GM23338 (cell line): ENCODE measurements around the gene ATF7. TPM values are rescaled to one million over a fixed set of nuclear protein-coding genes. Genes with fewer than 3 reads are reported as not detected.

ENCODE experiments used
- ATAC-seq: fragments of 200-7000 bp; cut with Tn5 transposase; 3 replicates; pipeline ENCODE4 v1.9.1; 2020
- DNase-seq: peaks from one replicate; pipeline ENCODE4 v3.0.0-alpha.2; 2015; ENCODE audit warnings: low spot score
- H2AFZ ChIP-seq: fragments of 200-600 bp; sonication (generic); 2 replicates; pipeline ENCODE4 v1.8.0; 2016; ENCODE audit warnings: antibody characterized with exemption, mild to moderate bottlenecking, moderate library complexity
- H3F3A ChIP-seq: fragments of 200-600 bp; sonication (generic); replicated peaks from 2 replicates; pipeline ENCODE4 v1.8.0; 2017; ENCODE audit warnings: antibody characterized with exemption, mixed run types, low read depth
- H3K27ac ChIP-seq: fragments of 200-600 bp; sonication (generic); 2 replicates; pipeline ENCODE4 v1.6.1; 2016; ENCODE audit warnings: low read depth
- H3K27me3 ChIP-seq: fragments of 200-600 bp; sonication (generic); 2 replicates; pipeline ENCODE4 v1.8.0; 2016; ENCODE audit warnings: mild to moderate bottlenecking, mixed run types, moderate library complexity; ENCODE audit not compliant: insufficient read depth
- H3K36me3 ChIP-seq: fragments of 200-600 bp; sonication (generic); 2 replicates; pipeline ENCODE4 v1.8.0; 2016; ENCODE audit warnings: mild to moderate bottlenecking; ENCODE audit not compliant: insufficient read depth
- H3K4me1 ChIP-seq: fragments of 200-600 bp; sonication (generic); 2 replicates; pipeline ENCODE4 v1.8.0; 2016; ENCODE audit warnings: mild to moderate bottlenecking, moderate library complexity; ENCODE audit not compliant: insufficient read depth
- H3K4me2 ChIP-seq: fragments of 200-600 bp; sonication (generic); 2 replicates; pipeline ENCODE4 v1.7.1; 2017; ENCODE audit warnings: mixed run types
- H3K4me3 ChIP-seq: fragments of 200-600 bp; sonication (generic); 2 replicates; pipeline ENCODE4 v1.6.1; 2016; ENCODE audit warnings: mixed run types
- H3K79me2 ChIP-seq: fragments of 200-600 bp; sonication (generic); replicated peaks from 2 replicates; pipeline ENCODE4 v1.8.0; 2017; ENCODE audit warnings: mild to moderate bottlenecking; ENCODE audit not compliant: insufficient read depth
- H3K9me2 ChIP-seq: fragments of 200-600 bp; sonication (generic); 2 replicates; pipeline ENCODE4 v1.8.0; 2017; ENCODE audit not compliant: insufficient read depth
- H4K20me1 ChIP-seq: fragments of 200-600 bp; sonication (generic); replicated peaks from 2 replicates; pipeline ENCODE4 v1.8.0; 2017; ENCODE audit warnings: mild to moderate bottlenecking; ENCODE audit not compliant: insufficient read depth
- H3K27ac Mint-ChIP-seq: 2 replicates; pipeline ENCODE4 v1.8.0; 2020; ENCODE audit warnings: inconsistent platforms, mild to moderate bottlenecking, moderate library complexity, mixed read lengths
- H3K27me3 Mint-ChIP-seq: 3 replicates; pipeline ENCODE4 v1.8.0; 2022; ENCODE audit warnings: low read depth, mild to moderate bottlenecking, moderate library complexity, mixed read lengths, inconsistent platforms; ENCODE audit not compliant: insufficient read depth, poor library complexity
- H3K36me3 Mint-ChIP-seq: 3 replicates; pipeline ENCODE4 v1.8.0; 2021; ENCODE audit warnings: low read depth, mild to moderate bottlenecking, inconsistent platforms, moderate library complexity, mixed read lengths
- H3K4me1 Mint-ChIP-seq: 3 replicates; pipeline ENCODE4 v1.8.0; 2020; ENCODE audit warnings: mild to moderate bottlenecking, inconsistent platforms, mixed read lengths
- H3K4me3 Mint-ChIP-seq: 3 replicates; pipeline ENCODE4 v1.8.0; 2021; ENCODE audit warnings: moderate library complexity, mild to moderate bottlenecking, inconsistent platforms, mixed read lengths
- H3K9me3 Mint-ChIP-seq: 3 replicates; pipeline ENCODE4 v1.8.0; 2020; ENCODE audit warnings: moderate library complexity, mild to moderate bottlenecking, inconsistent platforms, mixed read lengths
- ETS1 ChIP-seq: IDR thresholded peaks from 2 replicates; pipeline ENCODE4 v1.6.1; 2016; ENCODE audit warnings: antibody characterized with exemption
- EZH2 ChIP-seq: fragments of 200-600 bp; sonication (generic); IDR thresholded peaks from one replicate; pipeline ENCODE4 v1.8.0; 2017; ENCODE audit warnings: antibody characterized with exemption, mild to moderate bottlenecking, low read depth; ENCODE audit not compliant: unreplicated experiment
- EZH2phosphoT487 ChIP-seq: fragments of 200-600 bp; sonication (generic); IDR thresholded peaks from one replicate; pipeline ENCODE4 v1.8.1; 2018; ENCODE audit warnings: antibody characterized with exemption; ENCODE audit not compliant: unreplicated experiment
- ZNF114 ChIP-seq: fragments of 250-450 bp; sonication (Bioruptor Pico); IDR thresholded peaks from 2 replicates; pipeline ENCODE4 v1.5.0; 2020; ENCODE audit warnings: mild to moderate bottlenecking, moderate library complexity
- polyA plus RNA-seq: library from polyadenylated mRNA; unstranded; fragments of >200 nt; fragmentation: Nextera tagmentation; extraction: Ambion mirVana; gene quantifications from 2 replicates; pipeline ENCODE4 v1.2.1, GENCODE V29; 2016
- total RNA-seq: library from RNA; depleted of rRNA; stranded (reverse); fragments of >200 nt; shearing (Covaris generic); gene quantifications from 2 replicates; pipeline ENCODE4 v1.2.3, GENCODE V29; 2014
- TF ChIP-seq, protein P1 (sequence below): IDR thresholded peaks from one replicate; pipeline ENCODE4 v1.6.1; 2018; ENCODE audit warnings: antibody characterized with exemption; ENCODE audit not compliant: unreplicated experiment
- TF ChIP-seq, protein P2 (sequence below), 2 experiments: fragments of 200-600 bp in 1 of 2; sonication (generic) in 1 of 2; conservative IDR thresholded peaks; 2 replicates each; pipeline versions ENCODE4 v1.5.1 to v1.6.1; 2016 to 2017; ENCODE audit warnings: antibody characterized with exemption in 2 of 2, low read depth in 2 of 2, mild to moderate bottlenecking in 2 of 2, moderate library complexity in 1 of 2

The ATF7 gene
- total and polyA plus RNA-seq, 2 experiments from 2014 or later: 13.9 to 16.3 TPM

DNA sequence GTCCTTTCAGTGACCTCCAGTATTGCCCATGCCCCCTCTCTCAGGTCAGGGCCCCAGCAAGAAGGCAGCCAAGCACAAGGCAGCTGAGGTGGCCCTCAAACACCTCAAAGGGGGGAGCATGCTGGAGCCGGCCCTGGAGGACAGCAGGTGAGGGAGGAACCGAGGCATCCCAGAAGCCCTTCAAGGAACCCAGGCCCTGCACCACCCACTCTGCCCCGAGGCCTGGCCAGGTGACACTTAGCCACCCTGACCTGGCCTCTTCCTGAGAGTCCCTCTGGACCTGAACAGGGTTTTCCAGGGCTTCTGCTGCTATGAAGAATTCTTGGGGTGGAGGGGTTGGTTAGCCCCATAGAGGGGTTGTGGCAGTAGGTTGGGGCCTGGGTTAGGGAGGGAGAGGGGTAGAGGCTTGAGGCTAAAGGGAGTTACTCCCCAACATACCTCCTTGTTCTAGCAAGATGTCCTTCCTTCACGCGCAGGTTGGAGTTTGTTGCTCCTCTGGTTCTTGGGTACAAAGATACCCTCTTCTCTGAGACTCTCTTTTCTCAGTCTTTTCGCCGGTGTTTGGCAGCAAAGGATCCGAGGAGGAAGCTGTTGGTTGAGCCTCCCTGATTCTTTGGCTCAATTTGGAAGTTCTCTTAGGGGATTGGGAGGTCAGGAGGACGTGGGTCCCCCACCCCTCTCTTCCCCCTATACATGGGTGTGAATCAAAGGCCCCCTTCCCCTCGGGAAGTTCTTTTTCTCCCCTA lies 123.0 kb downstream of the ATF7 start (continued):
- TF ChIP-seq ETS1: no peak
- TF ChIP-seq, protein P1, sequence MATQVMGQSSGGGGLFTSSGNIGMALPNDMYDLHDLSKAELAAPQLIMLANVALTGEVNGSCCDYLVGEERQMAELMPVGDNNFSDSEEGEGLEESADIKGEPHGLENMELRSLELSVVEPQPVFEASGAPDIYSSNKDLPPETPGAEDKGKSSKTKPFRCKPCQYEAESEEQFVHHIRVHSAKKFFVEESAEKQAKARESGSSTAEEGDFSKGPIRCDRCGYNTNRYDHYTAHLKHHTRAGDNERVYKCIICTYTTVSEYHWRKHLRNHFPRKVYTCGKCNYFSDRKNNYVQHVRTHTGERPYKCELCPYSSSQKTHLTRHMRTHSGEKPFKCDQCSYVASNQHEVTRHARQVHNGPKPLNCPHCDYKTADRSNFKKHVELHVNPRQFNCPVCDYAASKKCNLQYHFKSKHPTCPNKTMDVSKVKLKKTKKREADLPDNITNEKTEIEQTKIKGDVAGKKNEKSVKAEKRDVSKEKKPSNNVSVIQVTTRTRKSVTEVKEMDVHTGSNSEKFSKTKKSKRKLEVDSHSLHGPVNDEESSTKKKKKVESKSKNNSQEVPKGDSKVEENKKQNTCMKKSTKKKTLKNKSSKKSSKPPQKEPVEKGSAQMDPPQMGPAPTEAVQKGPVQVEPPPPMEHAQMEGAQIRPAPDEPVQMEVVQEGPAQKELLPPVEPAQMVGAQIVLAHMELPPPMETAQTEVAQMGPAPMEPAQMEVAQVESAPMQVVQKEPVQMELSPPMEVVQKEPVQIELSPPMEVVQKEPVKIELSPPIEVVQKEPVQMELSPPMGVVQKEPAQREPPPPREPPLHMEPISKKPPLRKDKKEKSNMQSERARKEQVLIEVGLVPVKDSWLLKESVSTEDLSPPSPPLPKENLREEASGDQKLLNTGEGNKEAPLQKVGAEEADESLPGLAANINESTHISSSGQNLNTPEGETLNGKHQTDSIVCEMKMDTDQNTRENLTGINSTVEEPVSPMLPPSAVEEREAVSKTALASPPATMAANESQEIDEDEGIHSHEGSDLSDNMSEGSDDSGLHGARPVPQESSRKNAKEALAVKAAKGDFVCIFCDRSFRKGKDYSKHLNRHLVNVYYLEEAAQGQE: no peak

DNA sequence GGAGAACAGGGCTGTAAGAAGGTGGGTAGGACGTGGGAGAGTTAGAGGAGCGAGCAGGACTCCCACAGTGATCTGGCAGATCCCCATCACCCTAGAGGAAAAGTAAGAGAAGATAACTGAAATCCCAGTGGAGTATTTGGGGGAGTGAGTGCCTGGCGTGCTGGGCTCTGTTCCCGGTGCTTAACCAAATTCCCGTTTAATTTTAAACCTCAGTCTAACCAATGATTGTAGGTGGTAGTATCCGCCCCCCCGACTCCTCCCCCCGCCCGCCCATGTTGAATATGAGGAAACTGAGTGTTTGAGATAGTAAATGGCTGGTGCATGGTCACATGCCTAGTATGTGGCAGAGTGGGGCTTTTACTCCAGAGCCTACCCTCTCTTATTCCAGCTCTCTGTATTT lies 123.9 kb downstream of the ATF7 start:
- Histone ChIP-seq H3K4me2 (peak overlapping the region; percentile 72), H2AFZ (no peak overlapping the region), H3K36me3 (no peaks in the 10 kb centered on the region; the same call in 1 of the 2 replicates), H3F3A (peaks cover 7% of the 10 kb centered on the region), H3K4me1 (peaks cover 25% of the 10 kb centered on the region), H3K27ac (no peak overlapping the region), H3K27me3 (no peaks in the 10 kb centered on the region), H4K20me1 (no peaks in the 10 kb centered on the region), H3K79me2 (peaks cover 24% of the 10 kb centered on the region), H3K4me3 (peak overlapping the region; percentile 68; the same call in 1 of the 2 replicates), H3K9me2 (no peaks in the 10 kb centered on the region)
- ATAC-seq (no peak), DNase-seq (no peak)
- Mint-ChIP-seq H3K4me3 (peak overlapping the region; percentile 79), H3K36me3 (peaks cover 35% of the 10 kb centered on the region), H3K27ac (peak overlapping the region; percentile 97; the same call in 1 of the 2 replicates), H3K4me1 (peaks cover 34% of the 10 kb centered on the region), H3K27me3 (peaks cover 29% of the 10 kb centered on the region), H3K9me3 (peaks cover 3% of the 10 kb centered on the region)
- no peak for TF ChIP-seq EZH2
- TF ChIP-seq, protein P1: no peak
- TF ChIP-seq EZH2phosphoT487: no peak
- TF ChIP-seq, protein P2, sequence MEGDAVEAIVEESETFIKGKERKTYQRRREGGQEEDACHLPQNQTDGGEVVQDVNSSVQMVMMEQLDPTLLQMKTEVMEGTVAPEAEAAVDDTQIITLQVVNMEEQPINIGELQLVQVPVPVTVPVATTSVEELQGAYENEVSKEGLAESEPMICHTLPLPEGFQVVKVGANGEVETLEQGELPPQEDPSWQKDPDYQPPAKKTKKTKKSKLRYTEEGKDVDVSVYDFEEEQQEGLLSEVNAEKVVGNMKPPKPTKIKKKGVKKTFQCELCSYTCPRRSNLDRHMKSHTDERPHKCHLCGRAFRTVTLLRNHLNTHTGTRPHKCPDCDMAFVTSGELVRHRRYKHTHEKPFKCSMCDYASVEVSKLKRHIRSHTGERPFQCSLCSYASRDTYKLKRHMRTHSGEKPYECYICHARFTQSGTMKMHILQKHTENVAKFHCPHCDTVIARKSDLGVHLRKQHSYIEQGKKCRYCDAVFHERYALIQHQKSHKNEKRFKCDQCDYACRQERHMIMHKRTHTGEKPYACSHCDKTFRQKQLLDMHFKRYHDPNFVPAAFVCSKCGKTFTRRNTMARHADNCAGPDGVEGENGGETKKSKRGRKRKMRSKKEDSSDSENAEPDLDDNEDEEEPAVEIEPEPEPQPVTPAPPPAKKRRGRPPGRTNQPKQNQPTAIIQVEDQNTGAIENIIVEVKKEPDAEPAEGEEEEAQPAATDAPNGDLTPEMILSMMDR (conservative IDR thresholded peaks at IDR 0.05; ENCODE audit: low read depth in 2 of 2): no peak
- no peak for TF ChIP-seq ZNF114 (CRISPR knock-in tag)
